HG02571 (cell line): ENCODE results near the gene ILKAP.

Experiments used
- ATAC-seq: cut with Tn5 transposase; IDR thresholded peaks from one replicate; pipeline ENCODE4 v1.9.1; 2021; ENCODE audit warnings: mild to moderate bottlenecking, moderate library complexity; ENCODE audit not compliant: unreplicated experiment

The ILKAP gene

GRCh38 chr2:238125127-238125885 is 78.2 kb downstream of the ILKAP start:
- no peak for ATAC-seq

GRCh38 chr2:238124488-238125126 is 78.9 kb downstream of the ILKAP start:
- ATAC-seq: no peak

GRCh38 chr2:238123991-238124470 is 79.5 kb downstream of the ILKAP start:
- ATAC-seq: no peak

GRCh38 chr2:238123218-238123971 is 80.1 kb downstream of the ILKAP start:
- no peak for ATAC-seq

GRCh38 chr2:238122287-238123217 is 80.9 kb downstream of the ILKAP start:
- ATAC-seq: no peak

GRCh38 chr2:238121511-238122286 is 81.8 kb downstream of the ILKAP start:
- no peak for ATAC-seq

- ATAC-seq: no peak
These were observed 82.8 kb downstream of the ILKAP start for GRCh38 chr2:238120463-238121298.
